Transverse colon (tissue), 4 donors: ENCODE data around the gene LRRTM3. TPM values are rescaled to one million over a fixed set of nuclear protein-coding genes. Genes with fewer than 3 reads are reported as not detected.

Experiments used
- DNase-seq: peaks from one replicate; pipeline ENCODE4 v3.0.0-alpha.2; 2019
- H3K27ac ChIP-seq, 4 donors: fragments of 200-600 bp; sonication (generic); 2 replicates each; pipeline ENCODE4 v1.5.1; 2016 to 2018; ENCODE audit warnings: inconsistent platforms in 4 of 4
- H3K27me3 ChIP-seq: fragments of 200-600 bp; sonication (generic); 2 replicates; pipeline ENCODE4 v1.5.1; 2017; ENCODE audit warnings: inconsistent platforms
- H3K36me3 ChIP-seq, 4 donors: fragments of 200-600 bp; sonication (generic); 2 replicates each; pipeline ENCODE4 v1.5.1; 2017 to 2019; ENCODE audit warnings: inconsistent platforms in 4 of 4
- H3K4me1 ChIP-seq, 4 donors: fragments of 200-600 bp; sonication (generic); 2 replicates each; pipeline ENCODE4 v1.5.1; 2017 to 2020; ENCODE audit warnings: inconsistent platforms in 4 of 4
- H3K4me3 ChIP-seq, 4 donors: fragments of 200-600 bp; sonication (generic); 1 replicate in 1 of 4; 2 replicates in 3 of 4; pipeline versions ENCODE4 v1.5.1 to v1.6.1; 2017 to 2019; ENCODE audit warnings: inconsistent platforms in 4 of 4
- H3K9me3 ChIP-seq, 2 donors: fragments of 200-600 bp; sonication (generic); 2 replicates each; pipeline ENCODE4 v1.5.1; 2017 to 2019; ENCODE audit warnings: inconsistent platforms in 2 of 2
- EP300 ChIP-seq: sonication (generic); formaldehyde crosslinking; IDR thresholded peaks from one replicate; pipeline ENCODE4 v1.6.1; 2017; ENCODE audit warnings: antibody characterized with exemption, low read depth
- POLR2A ChIP-seq: fragments of 450-650 bp; IDR thresholded peaks from one replicate; pipeline ENCODE4 v1.6.1; 2016; ENCODE audit warnings: antibody characterized with exemption, mild to moderate bottlenecking, moderate library complexity
- POLR2AphosphoS5 ChIP-seq, 3 donors: sonication (generic); formaldehyde crosslinking; IDR thresholded peaks; one replicate each; pipeline ENCODE4 v1.6.1; 2016; ENCODE audit warnings: antibody characterized with exemption in 3 of 3
- WGBS, 2 donors: methylation state at CpG; one replicate each; pipeline ENCODE4 v1.1.5; 2018; ENCODE audit warnings: low coverage in 1 of 2; 5-methylcytosine and 5-hydroxymethylcytosine counted together
- in situ Hi-C, 4 donors: fragments of 200-750 bp; cut with MboI; loops; one replicate each; pipeline versions ENCODE4 v1.15.0 to v1.15.1; 2017; ENCODE audit warnings: low sequenced_read_pairs in 3 of 4, low pct_ligation_motif_present in 1 of 4, low pct_unique_long_range_greater_than_20kb in 1 of 4
- intact Hi-C: fragments of 100-400 bp; cut with DNase I; formaldehyde crosslinking; loops from one replicate; pipeline ENCODE4 v1.15.1; 2023; ENCODE audit warnings: low total_unique reads
- total RNA-seq, 4 donors: library from RNA; depleted of rRNA; stranded (reverse); fragments of >200 nt; gene quantifications; one replicate each; pipeline ENCODE4 v1.1.0, GENCODE V29; 2016
- TF ChIP-seq, protein P1 (sequence below), 5 experiments: fragments of 200-600 bp in 3 of 5; fragments of 450-650 bp in 2 of 5; sonication (generic) in 3 of 5; IDR thresholded peaks; 1 replicate in 2 of 5; 2 replicates in 3 of 5; pipeline ENCODE4 v1.5.1; 2016 to 2017; ENCODE audit warnings: antibody characterized with exemption in 5 of 5, inconsistent platforms in 3 of 5, mild to moderate bottlenecking in 2 of 5, moderate library complexity in 1 of 5

Gene LRRTM3
- total RNA-seq, 4 donors from 2014 or later: not detected

DNA sequence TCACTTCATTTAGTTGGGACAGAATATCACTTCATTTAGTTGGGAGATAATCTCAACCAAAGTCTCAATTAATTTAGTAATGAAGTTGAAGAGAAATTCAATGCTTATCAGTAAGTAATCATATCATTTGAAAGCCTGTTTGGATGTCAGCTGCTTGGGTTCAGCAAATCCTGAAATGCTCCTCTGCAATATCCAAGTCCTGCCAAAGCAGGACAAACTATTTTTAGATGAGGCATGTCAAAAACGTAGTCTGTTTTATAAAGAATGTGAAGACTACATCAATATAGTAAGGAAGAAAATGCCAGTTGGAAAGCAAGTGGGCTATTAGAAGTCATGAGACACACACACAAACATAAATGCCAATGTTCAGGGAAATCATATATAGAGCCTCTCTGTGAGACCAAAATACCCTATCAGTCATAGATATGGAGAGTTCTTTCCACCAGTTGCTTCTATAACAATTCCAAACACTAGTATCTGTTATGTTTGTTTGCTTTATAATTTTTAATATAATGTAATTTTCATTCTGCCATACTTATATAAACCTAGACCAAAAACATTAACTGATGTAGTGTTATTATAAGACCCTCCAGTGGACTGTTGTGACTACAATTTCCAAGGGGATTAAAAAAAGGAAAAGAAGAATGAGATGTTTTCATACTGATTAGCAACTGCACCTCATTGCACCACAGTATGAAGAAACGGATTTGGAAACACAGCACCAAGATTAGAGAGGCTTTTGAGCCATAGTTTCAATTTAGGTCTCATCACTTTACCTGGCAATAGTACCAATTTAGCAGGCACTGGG is 160.7 kb downstream of the LRRTM3 start:
- Histone ChIP-seq H3K4me1 (no peaks in the 10 kb centered on the region), H3K9me3 (no peaks in the 10 kb centered on the region), H3K4me3 (no peak overlapping the region), H3K27me3 (no peaks in the 10 kb centered on the region), H3K36me3 (no peaks in the 10 kb centered on the region), H3K27ac (no peak overlapping the region)
- 18 to 83% methylated on average over 1 to 2 of the region's 2 CpGs for WGBS, 2 donors
- TF ChIP-seq, protein P1, sequence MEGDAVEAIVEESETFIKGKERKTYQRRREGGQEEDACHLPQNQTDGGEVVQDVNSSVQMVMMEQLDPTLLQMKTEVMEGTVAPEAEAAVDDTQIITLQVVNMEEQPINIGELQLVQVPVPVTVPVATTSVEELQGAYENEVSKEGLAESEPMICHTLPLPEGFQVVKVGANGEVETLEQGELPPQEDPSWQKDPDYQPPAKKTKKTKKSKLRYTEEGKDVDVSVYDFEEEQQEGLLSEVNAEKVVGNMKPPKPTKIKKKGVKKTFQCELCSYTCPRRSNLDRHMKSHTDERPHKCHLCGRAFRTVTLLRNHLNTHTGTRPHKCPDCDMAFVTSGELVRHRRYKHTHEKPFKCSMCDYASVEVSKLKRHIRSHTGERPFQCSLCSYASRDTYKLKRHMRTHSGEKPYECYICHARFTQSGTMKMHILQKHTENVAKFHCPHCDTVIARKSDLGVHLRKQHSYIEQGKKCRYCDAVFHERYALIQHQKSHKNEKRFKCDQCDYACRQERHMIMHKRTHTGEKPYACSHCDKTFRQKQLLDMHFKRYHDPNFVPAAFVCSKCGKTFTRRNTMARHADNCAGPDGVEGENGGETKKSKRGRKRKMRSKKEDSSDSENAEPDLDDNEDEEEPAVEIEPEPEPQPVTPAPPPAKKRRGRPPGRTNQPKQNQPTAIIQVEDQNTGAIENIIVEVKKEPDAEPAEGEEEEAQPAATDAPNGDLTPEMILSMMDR (IDR thresholded peaks at IDR 0.05): no peak
- TF ChIP-seq POLR2A (no peak), POLR2AphosphoS5 (IDR thresholded peaks at IDR 0.05) (no peak), EP300 (no peak)
- in situ Hi-C loops: no loop called here
- intact Hi-C loops: no loop called here
- DNase-seq: no peak

DNA sequence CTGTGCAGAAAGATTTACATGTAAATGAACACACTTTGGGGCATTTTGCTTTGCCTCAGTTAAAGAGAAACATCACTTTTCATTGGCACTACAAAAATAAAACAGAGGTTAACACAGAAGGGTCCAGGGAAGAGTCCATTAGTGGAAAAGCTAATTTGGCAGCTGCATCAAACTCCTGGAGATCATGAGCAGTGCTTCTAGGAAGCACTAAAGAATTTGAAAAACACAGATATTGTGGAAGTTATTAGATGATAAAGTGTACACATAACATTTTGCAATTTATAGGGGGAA is 161.2 kb downstream of the LRRTM3 start:
- DNase-seq: no peak
- no peaks in the 10 kb centered on the region for H3K9me3 ChIP-seq
- no peaks in the 10 kb centered on the region for H3K4me1 ChIP-seq
- H3K27me3 ChIP-seq: no peaks in the 10 kb centered on the region
- TF ChIP-seq, protein P1 (IDR thresholded peaks at IDR 0.05): no peak
- TF ChIP-seq POLR2AphosphoS5 (IDR thresholded peaks at IDR 0.05) (no peak), POLR2A (no peak), EP300 (no peak)
- no peak overlapping the region for H3K4me3 ChIP-seq
- no peak overlapping the region for H3K27ac ChIP-seq
- in situ Hi-C loops: no loop called here
- intact Hi-C loops: no loop called here
- no peaks in the 10 kb centered on the region for H3K36me3 ChIP-seq

DNA sequence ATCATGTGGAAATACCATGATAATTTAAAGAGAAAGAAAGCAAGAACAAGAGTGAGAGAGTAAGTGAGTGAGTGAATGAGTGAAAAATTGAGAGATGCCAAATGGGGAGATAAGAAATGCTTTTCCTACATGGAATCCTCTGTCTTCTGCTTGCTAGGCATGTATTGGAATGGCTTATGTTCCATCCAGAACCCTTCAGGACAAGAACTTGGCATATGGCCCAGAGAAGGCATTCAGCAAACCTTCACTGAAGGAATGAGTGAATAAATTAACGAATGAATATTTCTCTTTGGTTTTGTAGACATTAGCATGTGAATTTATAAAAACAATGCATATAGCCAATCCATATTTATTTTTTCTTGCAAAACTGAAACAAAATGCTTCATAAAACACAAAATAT is 162.2 kb downstream of the LRRTM3 start:
- TF ChIP-seq POLR2A (no peak), POLR2AphosphoS5 (IDR thresholded peaks at IDR 0.05) (no peak), EP300 (no peak)
- TF ChIP-seq, protein P1 (IDR thresholded peaks at IDR 0.05): no peak
- DNase-seq: no peak
- Histone ChIP-seq H3K27ac (no peak overlapping the region), H3K36me3 (no peaks in the 10 kb centered on the region), H3K9me3 (no peaks in the 10 kb centered on the region), H3K4me3 (no peak overlapping the region), H3K4me1 (no peaks in the 10 kb centered on the region), H3K27me3 (no peaks in the 10 kb centered on the region)
- in situ Hi-C loops (no loop called here), intact Hi-C loops (no loop called here)
- 55 to 57% methylated on average over 1 of the region's 1 CpG for WGBS, 2 donors

DNA sequence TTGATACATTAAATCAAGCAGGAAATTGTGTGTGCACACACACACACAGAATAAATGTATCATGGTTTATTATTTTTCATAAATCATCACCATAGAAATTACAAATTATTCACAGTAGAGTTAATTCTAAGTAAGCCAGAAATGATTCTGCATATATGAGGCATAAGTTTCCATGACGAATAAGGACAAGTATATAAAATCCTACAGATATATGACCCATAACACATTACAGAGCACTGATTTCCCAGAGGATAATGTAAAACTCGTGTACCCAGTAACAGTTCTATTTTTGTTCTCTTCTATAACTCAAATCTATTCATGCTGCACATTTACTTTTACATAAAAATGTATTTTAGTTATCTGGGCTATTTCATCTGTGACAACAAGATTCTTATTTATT is 169.7 kb downstream of the LRRTM3 start:
- Histone ChIP-seq H3K27me3 (no peaks in the 10 kb centered on the region), H3K9me3 (no peaks in the 10 kb centered on the region), H3K36me3 (no peaks in the 10 kb centered on the region), H3K4me3 (no peak overlapping the region), H3K4me1 (no peaks in the 10 kb centered on the region), H3K27ac (no peak overlapping the region)
- DNase-seq: no peak
- in situ Hi-C loops (no loop called here), intact Hi-C loops (no loop called here)
- TF ChIP-seq, protein P1 (IDR thresholded peaks at IDR 0.05): no peak
- TF ChIP-seq POLR2AphosphoS5 (IDR thresholded peaks at IDR 0.05): no peak
- TF ChIP-seq EP300: no peak
- no peak for TF ChIP-seq POLR2A
- 36 to 59% methylated on average over 2 of the region's 2 CpGs for WGBS, 2 donors
